OCI-LY3 (cell line): Measurements from ENCODE around the gene ZFR2.

ENCODE experiments used
- H2AFZ ChIP-seq: fragments of 200-600, 300-600 bp; shearing (Covaris generic); 2 replicates; pipeline ENCODE4 v1.6.0; 2014; ENCODE audit warnings: antibody characterized with exemption, low read depth, low read length
- H3K27ac ChIP-seq: fragments of 200-600, 300-600 bp; sonication (generic); 2 replicates; pipeline ENCODE4 v1.5.1; 2014; ENCODE audit warnings: mild to moderate bottlenecking, low read length, moderate library complexity, mixed read lengths
- H3K27me3 ChIP-seq: fragments of 200-600, 300-600 bp; sonication (generic); 2 replicates; pipeline ENCODE4 v1.6.1; 2014; ENCODE audit warnings: low read depth, low read length, mixed read lengths
- H3K36me3 ChIP-seq: fragments of 200-600, 300-600 bp; sonication (generic); replicated peaks from 2 replicates; pipeline ENCODE3; 2014; ENCODE audit warnings: low read depth, low read length, mixed read lengths
- H3K4me1 ChIP-seq: fragments of 300-600, 200-600 bp; sonication (generic); 2 replicates; pipeline ENCODE4 v1.6.1; 2014; ENCODE audit warnings: low read length, mixed read lengths
- H3K4me2 ChIP-seq: fragments of 200-600, 300-600 bp; sonication (generic); 2 replicates; pipeline ENCODE4 v1.6.1; 2014; ENCODE audit warnings: low read length, mixed read lengths
- H3K4me3 ChIP-seq: fragments of 300-600, 200-600 bp; sonication (generic); 2 replicates; pipeline ENCODE4 v1.5.1; 2014; ENCODE audit warnings: antibody characterized with exemption, mild to moderate bottlenecking, low read length, moderate library complexity
- H3K79me2 ChIP-seq: fragments of 300-600, 200-600 bp; shearing (Covaris generic); 2 replicates; pipeline ENCODE4 v1.6.1; 2014; ENCODE audit warnings: mild to moderate bottlenecking, low read length, mixed read lengths
- H3K9ac ChIP-seq: fragments of 300-600, 200-600 bp; shearing (Covaris generic); 2 replicates; pipeline ENCODE4 v1.6.0; 2014; ENCODE audit warnings: mild to moderate bottlenecking, low read length, moderate library complexity
- H3K9me3 ChIP-seq: fragments of 200-600, 300-600 bp; shearing (Covaris generic); 2 replicates; pipeline ENCODE4 v1.6.1; 2014; ENCODE audit warnings: low read length, mixed read lengths; ENCODE audit not compliant: insufficient read depth
- H4K20me1 ChIP-seq: fragments of 200-600, 300-600 bp; sonication (generic); 2 replicates; pipeline ENCODE4 v1.6.1; 2016; ENCODE audit warnings: low read length, mixed read lengths; ENCODE audit not compliant: insufficient read depth
- CTCF ChIP-seq: fragments of 200-600, 300-600 bp; sonication (generic); IDR thresholded peaks from 2 replicates; pipeline ENCODE4 v1.5.1; 2014; ENCODE audit warnings: antibody characterized with exemption, low read length, low read depth
- EZH2phosphoT487 ChIP-seq: fragments of 200-600 bp; shearing (Covaris generic); IDR thresholded peaks from 2 replicates; pipeline ENCODE4 v1.6.1; 2018; ENCODE audit warnings: antibody characterized with exemption, mixed run types, low read depth

ZFR2 gene

GRCh38 chr19:3867971-3868769 is 668 bp downstream of the ZFR2 start:
- Histone ChIP-seq H2AFZ (no peak overlapping the region), H3K9ac (no peak overlapping the region), H3K4me3 (no peak overlapping the region)

GRCh38 chr19:3866910-3867638 is 1.8 kb downstream of the ZFR2 start:
- peaks cover 17% of the 10 kb centered on the region for H3K27me3 ChIP-seq
- H3K9ac ChIP-seq = no peak overlapping the region
- H2AFZ ChIP-seq = no peak overlapping the region
- H3K27ac ChIP-seq = no peak overlapping the region
- TF ChIP-seq EZH2phosphoT487 (no peak), CTCF (no peak)
- no peak overlapping the region for H3K4me2 ChIP-seq
- no peak overlapping the region for H3K4me3 ChIP-seq
- no peaks in the 10 kb centered on the region for H3K79me2 ChIP-seq
- no peaks in the 10 kb centered on the region for H3K36me3 ChIP-seq
- H4K20me1 ChIP-seq = no peaks in the 10 kb centered on the region
- no peaks in the 10 kb centered on the region for H3K9me3 ChIP-seq
- no peaks in the 10 kb centered on the region for H3K4me1 ChIP-seq

More at GRCh38 chr19:3867971-3868769, 668 bp downstream of the ZFR2 start:
- H4K20me1 ChIP-seq = no peaks in the 10 kb centered on the region
- TF ChIP-seq CTCF (no peak), EZH2phosphoT487 (no peak)
- no peak overlapping the region for H3K4me2 ChIP-seq
- no peaks in the 10 kb centered on the region for H3K4me1 ChIP-seq
- no peaks in the 10 kb centered on the region for H3K36me3 ChIP-seq
- H3K27me3 ChIP-seq = peaks cover 17% of the 10 kb centered on the region
- no peaks in the 10 kb centered on the region for H3K79me2 ChIP-seq
- H3K9me3 ChIP-seq = no peaks in the 10 kb centered on the region
- H3K27ac ChIP-seq = no peak overlapping the region

- no peak overlapping the region for H2AFZ ChIP-seq
- H3K79me2 ChIP-seq = no peaks in the 10 kb centered on the region
- H3K4me2 ChIP-seq = no peak overlapping the region
- TF ChIP-seq CTCF = no peak
- no peak for TF ChIP-seq EZH2phosphoT487
- no peak overlapping the region for H3K27ac ChIP-seq
- peaks cover 17% of the 10 kb centered on the region for H3K27me3 ChIP-seq
- no peak overlapping the region for H3K4me3 ChIP-seq
- no peaks in the 10 kb centered on the region for H3K9me3 ChIP-seq
- H4K20me1 ChIP-seq = no peaks in the 10 kb centered on the region
- H3K9ac ChIP-seq = no peak overlapping the region
- H3K4me1 ChIP-seq = no peaks in the 10 kb centered on the region
- no peaks in the 10 kb centered on the region for H3K36me3 ChIP-seq
Measured at GRCh38 chr19:3863648-3864047, 5.2 kb downstream of the ZFR2 start.

GRCh38 chr19:3862826-3863500 is 5.9 kb downstream of the ZFR2 start:
- Histone ChIP-seq H3K9me3 (no peaks in the 10 kb centered on the region), H3K27ac (no peak overlapping the region), H3K36me3 (no peaks in the 10 kb centered on the region), H3K4me1 (no peaks in the 10 kb centered on the region), H3K4me3 (no peak overlapping the region), H3K4me2 (no peak overlapping the region), H4K20me1 (no peaks in the 10 kb centered on the region), H2AFZ (no peak overlapping the region), H3K27me3 (peaks cover 17% of the 10 kb centered on the region), H3K79me2 (no peaks in the 10 kb centered on the region), H3K9ac (no peak overlapping the region)
- TF ChIP-seq EZH2phosphoT487 (no peak), CTCF (no peak)
